WTC11 (cell line): ENCODE measurements around the gene WWC1. TPM values are rescaled to one million over a fixed set of nuclear protein-coding genes. Genes with fewer than 3 reads are reported as not detected.

Experiments used
- ATAC-seq: fragments of 200-7000 bp; cut with Tn5 transposase; 2 replicates; pipeline ENCODE4 v1.10.0; 2021; ENCODE audit warnings: mild to moderate bottlenecking, moderate library complexity
- CTCF ChIA-PET: fragments of 300-600 bp; sonication (Branson Sonifier 250); formaldehyde crosslinking; loops from one replicate; lab custom pipeline; 2021; ENCODE audit warnings: antibody characterized with exemption; lab: Charles Lee
- POLR2A ChIA-PET: fragments of 350-600 bp; sonication (Branson Sonifier 250); formaldehyde crosslinking; loops from one replicate; lab custom pipeline; 2021; ENCODE audit warnings: antibody characterized with exemption; lab: Charles Lee
- DNase-seq: peaks from one replicate; pipeline ENCODE4 v3.0.0; 2021; ENCODE audit warnings: low spot score
- H3K27ac Mint-ChIP-seq: 2 replicates; pipeline ENCODE4 v1.8.0; 2021; ENCODE audit warnings: mixed read lengths
- H3K27me3 Mint-ChIP-seq: 2 replicates; pipeline ENCODE4 v1.8.0; 2021; ENCODE audit warnings: low read depth, mild to moderate bottlenecking, moderate library complexity, mixed read lengths
- H3K36me3 Mint-ChIP-seq: 2 replicates; pipeline ENCODE4 v1.8.0; 2021; ENCODE audit warnings: mixed read lengths
- H3K4me1 Mint-ChIP-seq: 2 replicates; pipeline ENCODE4 v1.8.0; 2022; ENCODE audit warnings: mixed read lengths
- H3K4me3 Mint-ChIP-seq: 2 replicates; pipeline ENCODE4 v1.8.0; 2021; ENCODE audit warnings: mild to moderate bottlenecking, moderate library complexity, mixed read lengths
- H3K9me3 Mint-ChIP-seq: 2 replicates; pipeline ENCODE4 v1.8.0; 2021; ENCODE audit warnings: mixed read lengths
- ATF2 ChIP-seq: sonication (generic); formaldehyde crosslinking; IDR thresholded peaks from 2 replicates; pipeline ENCODE4 v1.8.1; 2022; ENCODE audit warnings: low read depth, missing genetic modification reagents, borderline replicate concordance
- ATF3 ChIP-seq: sonication (generic); formaldehyde crosslinking; conservative IDR thresholded peaks from 2 replicates; pipeline ENCODE4 v1.8.1; 2022; ENCODE audit warnings: mild to moderate bottlenecking, missing genetic modification reagents
- ATF6 ChIP-seq: sonication (generic); formaldehyde crosslinking; IDR thresholded peaks from 2 replicates; pipeline ENCODE4 v1.8.1; 2023; ENCODE audit warnings: mild to moderate bottlenecking, missing genetic modification reagents
- FOXK1 ChIP-seq: sonication (generic); formaldehyde crosslinking; IDR thresholded peaks from 2 replicates; pipeline ENCODE4 v1.8.0; 2022; ENCODE audit warnings: mild to moderate bottlenecking, moderate library complexity, missing genetic modification reagents
- GRHL2 ChIP-seq: fragments of 250-450 bp; sonication (Bioruptor Pico); IDR thresholded peaks from 2 replicates; pipeline ENCODE4 v1.8.0; 2022; ENCODE audit warnings: mild to moderate bottlenecking, moderate library complexity; ENCODE audit not compliant: insufficient replicate concordance, severe bottlenecking
- HMGXB4 ChIP-seq: sonication (generic); formaldehyde crosslinking; IDR thresholded peaks from 2 replicates; pipeline ENCODE4 v1.8.1; 2023; ENCODE audit warnings: mild to moderate bottlenecking, moderate library complexity, missing genetic modification reagents
- JAZF1 ChIP-seq: fragments of 250-450 bp; sonication (Bioruptor Pico); IDR thresholded peaks from 2 replicates; pipeline ENCODE4 v1.9.0; 2021; ENCODE audit warnings: moderate library complexity, mild to moderate bottlenecking, inconsistent platforms
- MAX ChIP-seq: sonication (generic); formaldehyde crosslinking; IDR thresholded peaks from 2 replicates; pipeline ENCODE4 v1.8.0; 2022; ENCODE audit warnings: mild to moderate bottlenecking, missing genetic modification reagents
- NR3C1 ChIP-seq: sonication (generic); formaldehyde crosslinking; conservative IDR thresholded peaks from 2 replicates; pipeline ENCODE4 v1.8.1; 2023; ENCODE audit warnings: low read depth, mild to moderate bottlenecking, missing genetic modification reagents
- RORB ChIP-seq: fragments of 250-450 bp; sonication (Bioruptor Pico); IDR thresholded peaks from 2 replicates; pipeline ENCODE4 v1.9.0; 2021; ENCODE audit warnings: mild to moderate bottlenecking
- STAT6 ChIP-seq: sonication (generic); formaldehyde crosslinking; conservative IDR thresholded peaks from 2 replicates; pipeline ENCODE4 v1.8.1; 2023; ENCODE audit warnings: mild to moderate bottlenecking, low read depth, missing genetic modification reagents, moderate library complexity
- USF1 ChIP-seq: sonication (generic); formaldehyde crosslinking; IDR thresholded peaks from 2 replicates; pipeline ENCODE4 v1.8.0; 2022; ENCODE audit warnings: mild to moderate bottlenecking, missing genetic modification reagents
- ZNF532 ChIP-seq: fragments of 250-450 bp; sonication (Bioruptor Pico); IDR thresholded peaks from 2 replicates; pipeline ENCODE4 v1.9.0; 2021; ENCODE audit warnings: mild to moderate bottlenecking, borderline replicate concordance
- total RNA-seq: library from RNA; stranded (reverse); gene quantifications from 3 replicates; pipeline ENCODE4 v1.2.3, GENCODE V29; 2021

The WWC1 gene
- total RNA-seq, 1 experiment from 2014 or later: 48.4 TPM

- DNase-seq: no peak
- no peak overlapping the region for H3K27ac Mint-ChIP-seq
- no peak for TF ChIP-seq JAZF1 (CRISPR knock-in tag)
- TF ChIP-seq RORB (CRISPR knock-in tag): no peak
- no peak for TF ChIP-seq ZNF532 (CRISPR knock-in tag)
- no peak for TF ChIP-seq ATF6 (CRISPR knock-in tag)
- no peak for TF ChIP-seq NR3C1 (CRISPR knock-in tag)
- no peak for TF ChIP-seq HMGXB4 (CRISPR knock-in tag)
- no peak for TF ChIP-seq GRHL2 (CRISPR knock-in tag)
- TF ChIP-seq FOXK1: no peak
- no peak for TF ChIP-seq ATF2
- TF ChIP-seq ATF3 (CRISPR knock-in tag): no peak
- TF ChIP-seq STAT6: no peak
- no peak for TF ChIP-seq USF1 (CRISPR knock-in tag)
- no peak for TF ChIP-seq MAX (CRISPR knock-in tag)
- TF ChIP-seq, all 79 proteins: peak for 0
- POLR2A ChIA-PET: no interaction called here
- Mint-ChIP-seq H3K36me3 (no peaks in the 10 kb centered on the region), H3K4me3 (no peak overlapping the region), H3K9me3 (peaks cover 9% of the 10 kb centered on the region), H3K4me1 (no peaks in the 10 kb centered on the region), H3K27me3 (no peaks in the 10 kb centered on the region)
- ATAC-seq: no peak
- CTCF ChIA-PET: no interaction called here
Observed at GRCh38 chr5:168249923-168250322, 41.5 kb upstream of the WWC1 start.
